Gastrocnemius medialis (tissue), 4 donors: ENCODE measurements around the gene MED12L.

Source experiments
- POLR2A ChIP-seq, 2 donors: fragments of 450-650 bp; IDR thresholded peaks; one replicate each; pipeline ENCODE4 v1.6.1; 2017; ENCODE audit warnings: antibody characterized with exemption in 2 of 2, mild to moderate bottlenecking in 2 of 2, moderate library complexity in 2 of 2
- TF ChIP-seq, protein P1 (sequence below), 5 experiments: fragments of 450-650 bp in 3 of 5; fragments of 200-600 bp in 2 of 5; sonication (generic) in 2 of 5; IDR thresholded peaks in 4 of 5; conservative IDR thresholded peaks in 1 of 5; 1 replicate in 4 of 5; 2 replicates in 1 of 5; pipeline ENCODE4 v1.5.1; 2016 to 2019; ENCODE audit warnings: antibody characterized with exemption in 5 of 5, mild to moderate bottlenecking in 3 of 5, moderate library complexity in 3 of 5

DNA sequence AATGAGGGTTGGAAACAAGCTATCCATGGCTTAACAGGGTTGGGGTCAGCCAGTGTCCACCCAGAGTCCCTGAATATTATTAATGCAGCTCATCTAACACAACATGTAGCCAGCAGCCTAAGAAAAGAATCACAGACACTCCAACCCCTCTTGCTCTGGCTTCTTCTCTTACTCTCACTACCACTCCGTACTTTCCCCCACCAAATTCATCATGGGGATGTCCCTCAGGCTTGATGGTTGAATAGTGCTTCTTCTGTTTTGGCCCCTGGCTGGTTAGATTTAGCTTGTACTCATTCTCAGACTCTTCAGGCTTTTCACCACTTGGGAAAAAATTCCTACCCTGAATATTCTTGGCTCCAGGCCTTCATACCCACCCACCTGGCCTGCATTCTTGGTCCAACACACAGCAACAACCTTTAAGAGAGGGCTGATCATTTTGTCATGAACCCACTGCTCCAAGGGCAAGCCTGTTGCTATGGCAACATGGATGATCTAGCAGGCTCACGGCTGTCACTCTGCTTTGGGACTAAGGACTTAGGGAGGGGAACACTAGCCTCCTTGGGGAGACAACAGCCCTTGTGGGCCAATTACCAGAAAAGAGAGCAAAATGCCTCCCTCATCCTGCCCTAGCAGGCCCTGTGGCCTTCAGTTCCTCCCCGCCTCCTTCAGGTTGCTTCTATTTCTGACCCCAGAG lies 9.4 kb upstream of the MED12L start:
- TF ChIP-seq, protein P1, sequence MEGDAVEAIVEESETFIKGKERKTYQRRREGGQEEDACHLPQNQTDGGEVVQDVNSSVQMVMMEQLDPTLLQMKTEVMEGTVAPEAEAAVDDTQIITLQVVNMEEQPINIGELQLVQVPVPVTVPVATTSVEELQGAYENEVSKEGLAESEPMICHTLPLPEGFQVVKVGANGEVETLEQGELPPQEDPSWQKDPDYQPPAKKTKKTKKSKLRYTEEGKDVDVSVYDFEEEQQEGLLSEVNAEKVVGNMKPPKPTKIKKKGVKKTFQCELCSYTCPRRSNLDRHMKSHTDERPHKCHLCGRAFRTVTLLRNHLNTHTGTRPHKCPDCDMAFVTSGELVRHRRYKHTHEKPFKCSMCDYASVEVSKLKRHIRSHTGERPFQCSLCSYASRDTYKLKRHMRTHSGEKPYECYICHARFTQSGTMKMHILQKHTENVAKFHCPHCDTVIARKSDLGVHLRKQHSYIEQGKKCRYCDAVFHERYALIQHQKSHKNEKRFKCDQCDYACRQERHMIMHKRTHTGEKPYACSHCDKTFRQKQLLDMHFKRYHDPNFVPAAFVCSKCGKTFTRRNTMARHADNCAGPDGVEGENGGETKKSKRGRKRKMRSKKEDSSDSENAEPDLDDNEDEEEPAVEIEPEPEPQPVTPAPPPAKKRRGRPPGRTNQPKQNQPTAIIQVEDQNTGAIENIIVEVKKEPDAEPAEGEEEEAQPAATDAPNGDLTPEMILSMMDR (IDR thresholded peaks at IDR 0.05 in 4 of 5, conservative IDR thresholded peaks at IDR 0.05 in 1 of 5) = no peak
- no peak for TF ChIP-seq POLR2A (IDR thresholded peaks at IDR 0.05)
